GM21528 (cell line): ENCODE data around the gene MYO1B.

Experiments used
- ATAC-seq: cut with Tn5 transposase; IDR thresholded peaks from one replicate; pipeline ENCODE4 v1.9.1; 2021; ENCODE audit warnings: mild to moderate bottlenecking, moderate library complexity; ENCODE audit not compliant: unreplicated experiment, low FRiP score

MYO1B gene

DNA sequence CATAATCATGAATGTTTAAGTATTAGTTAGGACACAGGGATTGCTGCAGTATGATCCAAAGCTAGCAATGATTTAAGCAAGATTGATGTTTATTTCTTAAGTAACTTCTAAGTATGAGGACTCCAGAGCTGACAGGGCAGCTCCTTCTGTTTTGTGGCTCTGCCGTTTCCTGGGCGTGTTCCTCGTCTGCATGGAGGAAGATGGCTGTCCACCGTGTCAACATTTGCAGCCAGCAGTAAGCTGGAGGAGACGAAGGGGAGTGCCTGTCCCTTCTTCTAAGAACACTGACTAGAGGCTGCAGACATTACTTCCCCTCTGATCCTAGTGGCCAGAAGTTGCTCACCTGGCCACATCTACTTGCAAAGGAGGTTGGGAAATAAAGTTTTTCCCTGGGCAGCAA lies 144.1 kb downstream of the MYO1B start:
- no peak for ATAC-seq

DNA sequence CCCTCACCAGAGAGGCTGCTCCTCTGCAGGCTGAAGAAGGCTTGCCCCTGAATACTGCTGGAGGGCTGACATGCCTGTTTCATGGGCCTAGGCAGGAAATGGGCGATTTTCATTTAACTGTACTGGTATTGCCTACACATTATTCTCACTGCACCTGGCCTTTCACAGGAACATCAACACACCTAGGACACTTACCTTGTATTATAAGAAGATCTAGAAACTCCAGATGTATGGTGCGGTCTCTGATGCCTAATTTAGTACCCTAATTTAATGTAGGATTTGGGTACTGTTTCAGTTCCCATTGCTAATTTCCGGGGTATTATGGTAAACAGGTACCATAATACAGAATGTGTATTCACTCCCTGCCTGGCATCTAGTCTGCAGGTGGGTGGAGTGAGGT lies 146.0 kb downstream of the MYO1B start:
- ATAC-seq: no peak

- no peak for ATAC-seq
Measured at GRCh38 chr2:191394043-191394442, 148.8 kb downstream of the MYO1B start.

GRCh38 chr2:191396794-191397193 lies 151.6 kb downstream of the MYO1B start:
- ATAC-seq: no peak

DNA sequence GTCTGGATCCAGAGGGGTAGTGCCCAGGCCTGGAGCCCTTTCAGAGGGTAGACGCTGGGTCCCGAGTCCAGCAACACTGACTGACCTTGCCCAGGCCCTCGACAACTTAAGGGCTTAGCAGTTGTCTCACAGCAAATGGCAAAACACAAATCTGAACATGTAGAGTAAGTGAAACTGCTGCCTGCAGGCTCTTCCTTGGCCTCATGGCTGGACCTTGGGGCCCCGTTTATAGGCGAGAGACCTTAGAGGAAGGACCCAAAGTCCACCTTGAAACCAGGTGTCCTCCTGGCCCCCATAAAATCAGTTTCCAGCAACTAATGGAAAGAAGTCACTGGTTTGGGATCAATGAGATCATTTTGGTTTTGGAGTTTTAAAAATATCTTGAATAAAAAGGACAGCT lies 154.4 kb downstream of the MYO1B start:
- ATAC-seq: no peak

- ATAC-seq: no peak
Measured at GRCh38 chr2:191401287-191401686, 156.1 kb downstream of the MYO1B start.

DNA sequence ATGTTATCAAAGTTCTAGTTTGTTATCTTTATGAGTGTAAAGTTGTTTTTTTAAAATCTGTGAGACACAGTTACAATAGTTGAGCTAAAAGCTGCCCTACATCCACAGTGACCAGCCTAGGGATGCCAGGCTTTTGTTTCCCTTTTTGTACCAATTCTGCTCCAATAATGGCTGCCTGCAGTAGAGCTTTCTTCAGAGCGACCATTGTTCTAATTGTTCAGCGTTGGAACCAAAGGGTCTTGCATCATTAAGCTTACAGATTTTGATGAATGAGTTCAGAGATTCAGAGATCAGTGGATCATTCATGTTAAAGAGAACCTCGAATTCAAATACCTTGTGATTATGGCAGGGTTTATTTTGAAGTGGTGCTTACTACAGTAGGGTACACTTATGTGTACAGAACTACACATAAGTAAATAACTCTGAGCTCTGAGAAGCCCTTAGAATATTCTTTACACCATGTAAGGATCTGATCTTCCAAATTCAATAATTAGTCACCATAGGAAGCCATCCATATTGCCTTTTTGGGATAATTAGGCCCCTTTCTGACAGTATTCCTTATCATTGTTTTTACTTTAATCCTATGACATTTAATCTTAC lies 157.9 kb downstream of the MYO1B start:
- no peak for ATAC-seq

GRCh38 chr2:191404568-191404991 lies 159.4 kb downstream of the MYO1B start:
- ATAC-seq: no peak

GRCh38 chr2:191405546-191405945 lies 160.3 kb downstream of the MYO1B start:
- no peak for ATAC-seq

DNA sequence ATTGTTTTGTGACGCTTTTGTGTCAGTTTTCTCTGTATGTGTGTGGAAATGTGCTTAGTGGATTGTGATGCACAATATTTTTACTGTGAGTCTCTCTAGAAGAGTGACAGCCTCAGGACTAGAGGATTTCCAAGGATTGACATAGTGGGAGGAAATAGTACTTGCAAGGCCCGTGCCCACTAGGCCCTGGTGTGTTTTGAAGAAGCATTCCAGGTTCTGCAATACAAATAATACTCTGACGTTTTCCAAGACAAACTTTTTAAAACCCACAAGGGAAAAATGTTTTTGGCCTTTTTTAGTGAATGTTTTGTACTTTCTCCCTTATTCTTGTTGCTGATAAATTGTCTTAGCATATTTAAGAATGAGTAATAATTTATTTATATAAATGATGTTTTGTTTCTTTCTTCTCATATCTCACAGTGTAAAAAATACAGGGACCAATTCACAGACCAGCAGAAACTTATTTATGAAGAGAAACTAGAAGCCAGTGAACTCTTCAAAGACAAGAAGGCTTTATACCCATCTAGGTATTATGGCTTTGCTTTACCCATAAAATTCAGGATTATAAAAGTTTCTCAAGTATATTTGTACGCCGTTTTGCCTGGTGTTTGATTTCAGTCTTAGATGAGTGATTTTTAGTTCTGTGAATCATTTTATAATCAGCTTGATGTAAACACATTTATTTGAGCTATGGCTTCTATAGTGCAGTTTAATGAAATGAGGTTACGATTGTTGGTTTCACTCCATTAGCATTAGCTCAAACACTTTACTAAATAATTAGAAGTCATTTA lies 165.6 kb downstream of the MYO1B start:
- ATAC-seq: no peak

- ATAC-seq: no peak
Measured at GRCh38 chr2:191411472-191411871, 166.3 kb downstream of the MYO1B start.

- no peak for ATAC-seq
Measured at GRCh38 chr2:191412353-191412752, 167.1 kb downstream of the MYO1B start.

- no peak for ATAC-seq
Measured at GRCh38 chr2:191415101-191415500, 169.9 kb downstream of the MYO1B start.

GRCh38 chr2:191415858-191416257 lies 170.7 kb downstream of the MYO1B start:
- ATAC-seq: no peak

DNA sequence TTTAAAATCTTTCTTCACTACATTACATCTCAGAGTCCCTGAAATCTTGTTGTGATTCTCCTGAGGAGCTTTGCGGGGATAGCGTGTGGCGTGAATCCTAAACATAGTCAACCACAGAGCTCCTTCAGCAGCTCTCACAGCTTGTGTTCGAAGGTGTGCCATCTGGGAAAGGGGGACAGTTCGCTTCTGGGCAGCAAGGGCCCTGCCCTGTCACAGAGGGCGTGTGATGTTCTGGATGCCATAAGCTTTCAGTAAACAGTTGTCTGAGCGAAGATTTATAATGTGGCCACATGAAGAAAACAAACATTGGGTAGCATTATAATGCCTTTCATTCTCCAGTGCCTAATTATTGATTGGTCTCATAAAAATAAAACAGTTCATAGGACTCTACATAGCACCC lies 172.5 kb downstream of the MYO1B start:
- no peak for ATAC-seq

DNA sequence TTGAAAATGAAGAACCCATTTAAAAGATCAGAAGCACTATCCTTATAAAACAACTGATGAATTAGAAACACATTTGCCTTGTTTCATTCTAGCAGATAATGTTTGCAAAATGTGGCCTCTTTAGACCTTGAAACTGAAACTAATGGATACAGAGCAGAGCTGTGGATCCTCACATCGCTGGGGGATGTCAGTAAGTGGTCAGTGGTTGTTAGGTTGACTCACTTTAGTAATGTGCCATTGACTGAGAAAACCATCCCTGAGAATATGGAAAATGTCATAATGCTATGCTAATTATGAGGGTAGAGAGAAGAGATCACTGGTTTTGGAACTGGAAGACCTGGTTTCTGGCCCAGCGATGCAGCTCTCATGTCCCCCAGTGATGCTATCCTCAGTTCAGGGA lies 176.7 kb downstream of the MYO1B start:
- ATAC-seq: no peak

DNA sequence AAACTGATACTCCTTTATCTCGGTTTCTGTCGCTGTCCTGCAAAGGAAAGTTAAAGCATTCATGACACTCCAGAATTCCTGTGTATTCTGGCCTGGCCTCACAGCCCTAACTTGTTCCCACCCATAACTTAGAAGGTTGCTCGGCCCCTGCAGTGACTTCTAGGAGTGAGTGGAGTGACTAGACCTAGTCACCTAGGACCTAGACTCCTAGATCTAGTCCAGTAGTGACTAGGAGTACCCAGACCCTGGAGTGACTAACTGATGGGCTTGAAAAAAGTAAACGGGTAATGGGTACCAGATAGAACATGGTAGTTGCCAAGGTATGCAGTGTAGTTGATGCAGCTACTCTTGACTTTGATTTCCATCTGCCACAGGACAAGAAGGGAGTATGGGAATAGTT lies 181.8 kb downstream of the MYO1B start:
- ATAC-seq: no peak

- no peak for ATAC-seq
Measured at GRCh38 chr2:191428141-191428540, 182.9 kb downstream of the MYO1B start.

DNA sequence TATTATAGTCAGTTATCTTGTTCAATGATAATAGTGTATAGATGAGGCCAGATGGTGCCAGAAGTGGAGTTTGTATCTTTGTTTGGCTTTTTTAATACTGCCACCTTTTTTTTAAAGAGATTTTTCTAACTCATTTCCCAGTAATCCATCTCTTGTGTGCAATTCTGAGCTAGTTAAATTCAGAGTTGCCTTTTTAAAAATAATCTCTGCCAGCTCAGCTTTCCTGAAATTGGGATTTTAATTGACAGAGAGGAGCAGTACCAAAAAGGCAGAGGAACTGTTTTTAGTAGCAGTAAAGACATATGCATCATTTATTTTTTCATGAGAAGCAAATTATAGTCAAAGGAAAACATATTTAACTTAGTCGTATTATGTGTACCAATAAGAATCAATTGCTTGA lies 185.3 kb downstream of the MYO1B start:
- no peak for ATAC-seq

DNA sequence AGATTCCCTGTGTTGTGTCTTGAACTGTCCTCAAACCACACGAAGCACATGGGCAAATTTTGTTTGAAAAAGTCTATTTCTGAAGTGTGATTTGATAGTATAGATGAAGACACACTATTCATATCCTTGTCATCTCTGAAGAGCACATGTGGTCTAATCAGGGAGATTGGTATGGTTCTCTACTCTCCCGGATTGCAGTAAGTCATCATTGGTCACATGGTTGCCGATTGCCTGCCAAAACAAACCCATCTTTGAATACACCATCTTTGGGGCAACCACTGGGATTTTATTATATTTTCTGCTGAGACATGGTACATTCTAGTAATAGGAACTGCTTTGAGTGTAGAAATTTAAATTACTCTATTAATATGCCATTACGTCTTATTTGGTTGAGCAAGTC lies 186.9 kb downstream of the MYO1B start:
- no peak for ATAC-seq

- ATAC-seq: no peak
Measured at GRCh38 chr2:191434072-191434471, 188.9 kb downstream of the MYO1B start.

- no peak for ATAC-seq
Measured at GRCh38 chr2:191435141-191435540, 189.9 kb downstream of the MYO1B start.
